ENCODE data around the gene LACRT.

DNA sequence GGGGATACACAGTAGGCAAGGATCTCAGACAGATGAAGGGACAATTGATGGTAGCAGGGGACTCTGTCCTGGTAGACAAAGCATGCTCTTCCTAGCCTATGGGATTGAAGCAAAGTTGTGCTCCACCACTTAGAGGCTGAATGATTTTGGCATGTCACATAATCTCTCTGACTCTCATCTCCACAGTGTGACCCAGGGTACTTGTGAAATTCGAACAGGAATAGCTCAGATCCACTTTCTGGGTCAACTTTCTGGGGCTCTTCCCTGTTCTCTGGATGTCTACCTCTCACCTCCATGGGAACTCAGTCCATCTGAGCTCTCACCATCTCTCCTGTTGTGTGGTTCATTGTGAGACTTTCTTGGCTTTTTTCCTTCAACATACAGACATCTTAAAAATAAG lies 15.1 kb upstream of the LACRT start:
- no peak for TF ChIP-seq POLR2A (IDR thresholded peaks at IDR 0.05)
- no peak for TF ChIP-seq POLR2AphosphoS5 (IDR thresholded peaks at IDR 0.05)
- no peak for TF ChIP-seq EP300 (IDR thresholded peaks at IDR 0.05)

Data from sigmoid colon (tissue), 4 donors.